ENCODE results near the gene WIZ.

GRCh38 chr19:15471639-15472101, 21.9 kb upstream of the WIZ start:
- TF ChIP-seq EZH2 (IDR thresholded peaks at IDR 0.05; ENCODE audit: low read depth, unreplicated experiment) (no peak), CTCF (conservative IDR thresholded peaks at IDR 0.05; ENCODE audit: low read depth in 2 of 2) (no peak), JUNB (IDR thresholded peaks at IDR 0.05; ENCODE audit: unreplicated experiment) (no peak), POLR2AphosphoS5 (IDR thresholded peaks at IDR 0.05; ENCODE audit: low read depth) (no peak)
